Spleen (tissue), 7 donors: ENCODE results near the gene APOL2.

Source experiments
- CTCF ChIP-seq, 11 experiments: fragments of 200-600 bp in 7 of 11; fragments of 450-650 bp in 4 of 11; sonication (generic) in 4 of 11; IDR thresholded peaks in 8 of 11; conservative IDR thresholded peaks in 3 of 11; 1 replicate in 7 of 11; 2 replicates in 4 of 11; pipeline versions ENCODE4 v1.4.0 to v1.8.0; 2016 to 2021; ENCODE audit warnings: antibody characterized with exemption in 11 of 11, inconsistent platforms in 4 of 11, mild to moderate bottlenecking in 1 of 11
- POLR2A ChIP-seq, 3 donors: fragments of 450-650 bp; IDR thresholded peaks; one replicate each; pipeline ENCODE4 v1.5.1; 2017; ENCODE audit warnings: antibody characterized with exemption in 3 of 3, mild to moderate bottlenecking in 1 of 3
- donor health status: DM: no; HTN: no; CAD: no; lungs with moderate emphysema.
- donor health status: DM: no; HTN: no; CAD: no.
- donor health status: DM: no; HTN: no; CAD: no.

- TF ChIP-seq CTCF (IDR thresholded peaks at IDR 0.05 in 8 of 11, conservative IDR thresholded peaks at IDR 0.05 in 3 of 11): no peak
- no peak for TF ChIP-seq POLR2A (IDR thresholded peaks at IDR 0.05)
Measured at GRCh38 chr22:36239150-36239400, 252 bp downstream of the APOL2 start.
